Keratinocyte (primary cell): ENCODE results near the gene PLCL2.

Experiments used
- EZH2 ChIP-seq: IDR thresholded peaks from one replicate; pipeline ENCODE4 v1.6.1; 2012; ENCODE audit warnings: inconsistent platforms, mild to moderate bottlenecking, low read length, moderate library complexity
- TF ChIP-seq, protein P1 (sequence below), 3 experiments: IDR thresholded peaks in 1 of 3; conservative IDR thresholded peaks in 1 of 3; optimal IDR thresholded peaks in 1 of 3; 2 replicates in 2 of 3; 3 replicates in 1 of 3; pipeline versions ENCODE3 to v1.5.1; 2011; ENCODE audit warnings: low read length in 3 of 3, mild to moderate bottlenecking in 3 of 3, moderate library complexity in 2 of 3, control low read depth in 1 of 3, inconsistent platforms in 1 of 3; ENCODE audit not compliant: insufficient read depth in 2 of 3; ENCODE audit errors: extremely low read depth in 1 of 3

DNA sequence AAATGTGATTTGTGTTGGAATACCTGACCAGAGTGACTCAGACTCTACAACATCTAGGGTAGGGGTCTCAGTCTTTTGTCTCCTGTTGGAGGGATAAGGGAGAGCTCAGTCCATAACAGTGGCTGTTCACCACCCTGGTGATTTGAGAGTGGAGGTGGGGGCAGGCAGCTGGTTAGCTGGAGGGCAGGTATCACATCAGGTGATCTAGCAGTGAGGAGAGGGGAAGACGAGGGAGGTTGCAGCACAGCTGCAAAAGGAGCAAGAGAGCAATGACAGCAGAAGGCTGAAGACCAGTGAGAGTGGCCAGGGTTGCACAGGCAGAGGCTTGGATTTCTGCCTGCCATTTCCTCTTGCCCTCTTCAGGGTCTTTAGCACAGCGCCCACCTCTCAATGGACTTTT lies 38.4 kb downstream of the PLCL2 start:
- TF ChIP-seq, protein P1, sequence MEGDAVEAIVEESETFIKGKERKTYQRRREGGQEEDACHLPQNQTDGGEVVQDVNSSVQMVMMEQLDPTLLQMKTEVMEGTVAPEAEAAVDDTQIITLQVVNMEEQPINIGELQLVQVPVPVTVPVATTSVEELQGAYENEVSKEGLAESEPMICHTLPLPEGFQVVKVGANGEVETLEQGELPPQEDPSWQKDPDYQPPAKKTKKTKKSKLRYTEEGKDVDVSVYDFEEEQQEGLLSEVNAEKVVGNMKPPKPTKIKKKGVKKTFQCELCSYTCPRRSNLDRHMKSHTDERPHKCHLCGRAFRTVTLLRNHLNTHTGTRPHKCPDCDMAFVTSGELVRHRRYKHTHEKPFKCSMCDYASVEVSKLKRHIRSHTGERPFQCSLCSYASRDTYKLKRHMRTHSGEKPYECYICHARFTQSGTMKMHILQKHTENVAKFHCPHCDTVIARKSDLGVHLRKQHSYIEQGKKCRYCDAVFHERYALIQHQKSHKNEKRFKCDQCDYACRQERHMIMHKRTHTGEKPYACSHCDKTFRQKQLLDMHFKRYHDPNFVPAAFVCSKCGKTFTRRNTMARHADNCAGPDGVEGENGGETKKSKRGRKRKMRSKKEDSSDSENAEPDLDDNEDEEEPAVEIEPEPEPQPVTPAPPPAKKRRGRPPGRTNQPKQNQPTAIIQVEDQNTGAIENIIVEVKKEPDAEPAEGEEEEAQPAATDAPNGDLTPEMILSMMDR (optimal IDR thresholded peaks at IDR 0.05 in 1 of 3, IDR thresholded peaks at IDR 0.05 in 1 of 3, conservative IDR thresholded peaks at IDR 0.05 in 1 of 3; ENCODE audit: extremely low read depth in 1 of 3, insufficient read depth in 2 of 3, low read length in 3 of 3): no peak
- TF ChIP-seq EZH2: no peak
